H1 (cell line): ENCODE data around the gene PDZRN4. TPM values are rescaled to one million over a fixed set of nuclear protein-coding genes. Genes with fewer than 3 reads are reported as not detected.
A peak's percentile ranks its signal among the peaks of the same experiment; 100 is the strongest.

Experiments
- CHD7 ChIP-seq: fragments of 300-600 bp; sonication (generic); IDR thresholded peaks from 2 replicates; pipeline ENCODE4 v1.7.1; 2012; ENCODE audit warnings: low read length, moderate library complexity, mild to moderate bottlenecking, inconsistent platforms; ENCODE audit not compliant: insufficient replicate concordance
- EZH2 ChIP-seq: fragments of 200-600 bp; sonication (generic); IDR thresholded peaks from 2 replicates; pipeline ENCODE4 v1.7.1; 2012; ENCODE audit warnings: low read depth, mild to moderate bottlenecking, moderate library complexity, low read length, inconsistent platforms; ENCODE audit not compliant: severe bottlenecking
- HDAC2 ChIP-seq, 2 experiments: fragments of 300-600 bp in 1 of 2; sonication (generic) in 1 of 2; IDR thresholded peaks; 2 replicates each; pipeline ENCODE4 v1.6.1; 2011 to 2012; ENCODE audit warnings: low read depth in 2 of 2, low read length in 2 of 2, mild to moderate bottlenecking in 2 of 2, moderate library complexity in 2 of 2, borderline replicate concordance in 1 of 2, inconsistent platforms in 1 of 2
- KDM4A ChIP-seq: IDR thresholded peaks from one replicate; pipeline ENCODE4 v1.7.1; 2012; ENCODE audit warnings: low read depth, mild to moderate bottlenecking, moderate library complexity, low read length, inconsistent platforms; ENCODE audit not compliant: severe bottlenecking
- RBBP5 ChIP-seq: IDR thresholded peaks from 2 replicates; pipeline ENCODE4 v1.7.1; 2012; ENCODE audit warnings: low read depth, mild to moderate bottlenecking, inconsistent platforms, low read length, moderate library complexity, borderline replicate concordance
- SUZ12 ChIP-seq: fragments of 200-600 bp; sonication (generic); IDR thresholded peaks from 2 replicates; pipeline ENCODE4 v1.6.1; 2012; ENCODE audit warnings: mild to moderate bottlenecking, inconsistent platforms, low read length, moderate library complexity, mixed read lengths
- ZNF274 ChIP-seq: IDR thresholded peaks from 2 replicates; pipeline ENCODE4 v1.7.0; 2012; ENCODE audit warnings: low read length, borderline replicate concordance; ENCODE audit errors: extremely low read depth
- polyA plus RNA-seq, 7 experiments: library from polyadenylated mRNA; depleted of rRNA in 3 of 7; stranded (reverse) in 5 of 7; unstranded in 2 of 7; fragments of >200 nt in 5 of 7; fragments of 200-250 nt in 2 of 7; gene quantifications; 1 replicate in 5 of 7; 2 replicates in 1 of 7; 4 replicates in 1 of 7; pipeline versions ENCODE4 v1.2.1 to v1.2.3, GENCODE V29; 2011 to 2013; ENCODE audit warnings: missing spikeins in 2 of 7, mixed read lengths in 2 of 7
- total RNA-seq: library from RNA; stranded (reverse); fragmentation: NEBNext Ultra II Directional; extraction: Animal tissue kit (Norgen Biotek cat#: 25700); gene quantifications from 2 replicates; pipeline ENCODE4 v1.2.1, GENCODE V29; 2021

Gene PDZRN4
- total and polyA plus RNA-seq, 2 of the 8 experiments (the other 6 are each of a cell fraction or from before 2014, with no cell fraction given) = not detected

GRCh38 chr12:41188058-41188840 lies at the start of gene PDZRN4 (continued):
- TF ChIP-seq CHD7 (peak; percentile 99), KDM4A (peak; percentile 87), SUZ12 (peak; percentile 19; the same call in 1 of the 2 replicates), ZNF274 (no peak), HDAC2 (IDR thresholded peaks at IDR 0.05; ENCODE audit: borderline replicate concordance in 1 of 2, low read depth in 2 of 2, low read length in 2 of 2) (no peak), RBBP5 (peak; percentile 79), EZH2 (peak; percentile 80)
